NCI-H774 (cell line): Measurements from ENCODE around the gene BHLHE41.

Experiments used
- DNase-seq: peaks from one replicate; lab custom pipeline; 2025; lab: John Stamatoyannopoulos, UW

Gene BHLHE41

DNA sequence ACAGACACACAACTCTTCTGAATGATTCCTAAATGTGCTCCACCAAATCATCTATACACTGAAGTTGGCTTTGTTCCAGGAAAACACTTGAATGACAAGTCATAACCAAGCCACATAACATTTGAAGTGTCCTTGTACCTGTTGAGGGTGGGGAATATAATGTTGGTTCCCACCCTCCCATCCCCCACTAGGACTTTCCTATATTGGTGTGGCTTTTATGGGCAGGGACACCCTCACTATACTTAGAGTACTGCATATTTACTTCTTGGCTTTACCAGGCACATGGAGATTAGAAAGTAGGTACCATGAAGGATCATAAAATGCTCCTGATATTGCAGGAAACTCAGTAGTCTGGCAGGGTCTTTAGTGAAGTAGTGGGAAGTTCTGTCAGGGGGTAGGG is 9.7 kb upstream of the BHLHE41 start:
- no peak for DNase-seq

DNA sequence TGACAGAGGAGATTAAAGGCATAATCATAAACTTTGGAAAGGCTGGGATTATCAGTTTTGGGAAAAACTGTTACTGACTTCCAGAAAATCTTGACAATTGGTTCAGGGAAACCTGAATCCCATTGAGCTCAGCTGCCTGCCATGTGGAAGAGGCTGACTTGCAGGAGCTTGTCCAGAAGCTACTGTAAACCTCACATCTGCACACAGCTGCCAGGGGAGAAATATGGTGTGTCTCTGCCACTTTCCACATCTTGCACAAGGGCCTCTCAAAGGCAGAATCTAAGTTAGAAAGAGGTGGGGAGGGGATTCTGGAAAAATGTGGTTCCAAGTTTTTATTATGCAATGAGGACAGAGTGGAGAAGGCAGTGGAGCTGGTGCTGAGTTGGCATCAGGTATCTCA is 8.7 kb upstream of the BHLHE41 start:
- DNase-seq = no peak

DNA sequence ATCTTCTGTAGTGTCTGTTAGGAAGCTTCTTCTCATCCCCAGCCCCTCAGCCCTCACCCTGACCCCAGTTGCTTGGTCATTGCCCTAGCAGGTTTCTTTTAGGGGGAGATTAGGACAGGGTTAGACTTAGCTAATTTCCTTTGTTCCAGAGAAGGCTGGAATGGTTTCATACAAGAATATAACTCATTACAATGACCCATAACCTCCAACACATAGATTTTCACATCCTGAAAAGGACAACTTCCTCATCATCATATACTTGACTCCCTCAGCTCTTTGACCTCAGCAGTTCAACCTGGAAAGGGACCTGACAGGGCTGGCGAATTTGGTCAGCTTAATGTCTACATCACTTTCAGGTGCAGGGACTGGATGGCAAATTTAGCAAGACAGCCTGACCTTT is 8.0 kb upstream of the BHLHE41 start:
- no peak for DNase-seq

DNA sequence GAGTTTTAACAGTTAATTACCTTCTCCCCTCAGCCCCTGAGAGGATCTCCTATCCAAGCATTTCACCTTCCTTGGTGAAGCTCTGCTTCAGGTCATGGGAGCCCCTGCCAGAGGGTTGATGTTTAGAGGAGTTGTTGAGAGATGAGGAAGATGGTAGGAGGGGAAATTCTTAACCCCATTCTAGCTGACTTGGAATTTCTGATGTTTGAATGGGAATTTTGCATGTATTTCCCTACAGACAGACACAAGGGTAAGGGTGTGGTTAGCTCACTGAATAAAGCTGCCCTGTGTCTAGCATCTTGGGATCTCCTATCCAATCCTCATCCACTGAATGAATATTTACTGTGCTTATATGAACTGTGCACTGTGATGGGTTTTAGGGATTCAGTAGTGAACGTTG is 7.1 kb upstream of the BHLHE41 start:
- no peak for DNase-seq

DNA sequence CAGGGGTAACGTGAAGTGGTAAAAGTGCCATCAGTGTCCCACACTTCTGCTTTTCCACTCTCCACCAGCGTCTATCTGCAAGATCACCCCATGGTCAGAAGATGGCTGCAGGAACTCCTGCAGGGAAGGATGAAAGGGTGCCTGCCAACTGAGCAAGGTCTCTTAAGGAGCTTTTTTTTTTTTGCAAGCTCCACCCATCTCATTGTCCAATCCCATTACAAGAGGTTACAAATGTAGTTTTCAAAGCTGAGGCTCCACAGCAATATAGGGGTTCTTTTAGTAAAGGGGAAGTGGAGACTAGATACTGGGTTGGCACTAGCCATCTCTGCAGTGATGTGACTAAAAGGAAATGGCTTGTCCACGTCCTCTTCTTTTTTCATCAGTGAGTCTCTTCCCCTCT is 5.9 kb upstream of the BHLHE41 start:
- DNase-seq = no peak

DNA sequence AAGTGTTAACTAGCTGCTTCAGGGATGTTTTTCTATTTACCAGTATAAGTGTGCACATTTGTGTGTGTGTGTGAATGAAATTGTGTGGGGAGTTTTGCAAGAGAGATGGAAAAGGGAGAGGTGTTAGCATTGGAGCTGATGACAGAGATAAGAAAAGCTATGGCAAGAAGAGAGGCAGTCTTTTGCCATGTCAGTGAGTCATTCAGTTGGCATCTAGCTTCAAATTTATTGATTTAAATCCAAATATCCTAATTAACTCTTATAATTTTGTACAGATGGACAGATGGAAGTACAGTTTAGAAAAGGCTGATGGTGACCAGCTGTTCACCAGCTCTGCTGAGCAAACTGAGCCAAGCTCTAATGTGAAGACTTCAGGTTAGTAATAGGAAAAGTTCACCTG is 3.3 kb upstream of the BHLHE41 start:
- no peak for DNase-seq

DNA sequence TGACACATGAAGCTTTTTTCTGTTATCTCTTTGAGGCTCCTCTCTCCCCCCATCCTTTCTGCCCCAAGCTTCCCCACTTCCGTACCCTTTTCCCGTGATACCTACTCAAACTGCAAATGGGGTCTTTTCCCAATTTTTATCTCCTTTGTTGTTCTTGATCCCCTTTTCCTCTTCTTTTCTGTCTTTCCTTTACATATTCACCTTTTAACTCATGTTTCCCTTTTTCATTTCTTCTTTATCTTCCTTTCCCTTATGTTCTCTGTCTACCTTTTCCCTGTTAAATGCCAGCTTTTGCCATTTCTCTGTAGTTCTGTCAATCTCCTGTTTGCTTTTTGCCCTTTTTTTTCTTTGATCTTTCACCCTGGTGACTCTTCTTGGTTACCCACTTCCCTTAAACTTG is 2.6 kb upstream of the BHLHE41 start:
- DNase-seq = no peak

DNA sequence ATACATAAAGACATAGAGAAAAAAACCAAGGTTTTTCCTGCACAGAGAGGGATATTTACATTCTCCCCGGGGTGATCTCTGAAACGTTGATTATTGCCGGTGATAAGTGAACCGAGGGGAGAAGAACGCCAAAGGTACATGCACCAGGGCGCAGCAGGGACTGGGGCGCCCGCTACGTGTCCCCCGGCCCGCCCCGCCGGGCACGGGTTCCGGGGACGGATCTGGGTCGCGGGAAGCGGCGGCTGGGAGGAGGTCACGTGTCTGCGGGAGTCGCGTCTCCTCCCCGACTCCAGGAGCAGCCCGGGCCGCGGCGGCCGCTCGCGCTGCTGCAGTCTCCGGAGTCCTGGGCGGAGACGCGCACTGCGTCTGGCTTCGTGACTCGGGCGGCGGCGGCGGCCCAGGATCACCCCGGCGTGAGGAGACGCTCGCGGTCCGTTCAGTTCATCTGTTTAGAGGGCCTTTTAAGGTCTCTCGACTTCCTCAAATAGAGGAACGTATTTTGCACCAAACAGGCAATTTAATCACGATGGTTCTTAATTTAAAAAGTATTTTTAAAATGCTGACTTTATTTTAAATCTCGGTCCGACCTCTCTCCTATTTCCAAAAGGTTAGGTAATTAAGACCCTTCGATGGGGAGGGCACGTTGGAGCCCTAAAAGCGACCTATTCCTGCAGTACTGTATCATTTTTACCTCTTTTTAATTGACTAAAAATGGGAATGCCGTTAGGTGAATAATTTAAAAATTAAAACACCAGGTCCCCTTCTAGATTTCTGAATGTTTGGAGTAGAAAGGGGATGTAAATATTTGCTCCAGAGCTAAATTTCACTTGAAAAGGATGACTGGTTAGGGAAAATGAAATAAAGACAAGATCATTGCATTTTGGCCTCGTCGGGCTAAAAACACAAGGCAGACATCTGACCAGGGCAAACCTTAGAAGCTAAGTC is 1.8 kb upstream of the BHLHE41 start:
- peak; percentile 89 for DNase-seq

DNA sequence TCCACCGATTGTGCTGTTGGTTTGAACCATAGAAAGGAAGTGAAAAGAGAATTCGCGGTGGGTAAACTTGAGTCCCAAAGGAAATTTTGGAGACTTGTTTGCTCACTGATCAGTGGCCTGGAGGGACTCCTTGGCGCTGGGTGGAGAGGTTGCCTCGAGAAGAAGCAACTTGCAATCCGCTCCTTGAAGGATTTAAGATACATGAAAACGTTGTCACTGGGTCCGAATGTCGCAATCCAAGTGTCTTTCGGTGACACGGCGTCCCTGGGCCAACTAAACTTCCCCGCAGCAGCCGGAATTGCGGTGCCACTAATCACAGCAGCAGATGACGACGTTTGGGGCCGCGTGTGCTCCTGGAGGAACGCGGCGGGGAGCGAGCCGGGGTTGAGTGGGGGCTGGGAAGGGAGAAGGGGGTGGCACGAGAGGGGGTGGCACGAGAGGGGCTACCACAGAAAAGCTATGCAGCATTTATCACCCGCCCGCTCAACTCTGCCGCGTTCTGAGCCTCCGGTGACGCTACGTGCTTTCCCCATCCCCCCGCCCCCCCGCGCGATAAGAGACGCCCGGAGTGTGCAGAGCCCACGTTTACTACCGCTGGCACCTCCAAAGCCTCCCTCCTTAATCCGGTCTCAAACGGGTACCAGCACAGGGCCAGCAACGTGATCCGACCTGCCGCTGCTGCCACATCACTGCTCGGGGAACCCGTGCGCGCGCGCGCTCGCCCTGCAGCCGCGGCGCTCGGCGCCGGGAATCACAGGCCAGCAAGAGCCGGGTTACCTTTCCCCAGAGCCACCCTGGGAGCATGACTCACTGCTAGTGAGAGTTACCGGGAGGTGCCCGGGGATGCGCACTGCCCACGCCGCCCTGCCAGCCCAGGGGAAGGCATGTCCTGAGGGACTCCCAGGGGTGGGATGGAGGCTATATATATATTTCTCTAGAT is 833 bp upstream of the BHLHE41 start:
- DNase-seq = peak; percentile 79

DNA sequence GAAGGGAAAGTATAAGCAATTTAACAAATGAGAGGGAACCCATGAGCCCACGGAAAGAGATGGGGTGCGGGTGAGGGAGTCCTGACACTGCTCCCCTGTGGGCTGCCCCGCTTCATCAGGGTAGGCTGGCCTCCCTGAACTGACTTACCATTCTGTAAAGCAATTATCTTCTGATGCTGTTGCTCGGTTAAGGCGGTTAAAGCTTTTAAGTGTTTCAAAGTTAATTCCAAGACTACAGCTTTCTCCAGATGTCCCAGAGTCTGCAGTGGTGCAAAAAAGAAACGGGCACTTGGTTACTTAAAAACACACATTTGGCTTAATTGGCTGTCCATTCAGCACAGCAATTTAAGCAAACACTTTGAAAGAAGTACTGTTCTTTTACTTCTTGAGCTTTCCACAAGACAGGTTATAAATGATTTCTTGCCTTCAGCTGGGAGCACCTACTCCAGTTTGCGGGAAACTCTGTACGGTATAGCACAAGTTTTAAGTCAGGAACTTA is 1.3 kb downstream of the BHLHE41 start:
- DNase-seq = no peak

DNA sequence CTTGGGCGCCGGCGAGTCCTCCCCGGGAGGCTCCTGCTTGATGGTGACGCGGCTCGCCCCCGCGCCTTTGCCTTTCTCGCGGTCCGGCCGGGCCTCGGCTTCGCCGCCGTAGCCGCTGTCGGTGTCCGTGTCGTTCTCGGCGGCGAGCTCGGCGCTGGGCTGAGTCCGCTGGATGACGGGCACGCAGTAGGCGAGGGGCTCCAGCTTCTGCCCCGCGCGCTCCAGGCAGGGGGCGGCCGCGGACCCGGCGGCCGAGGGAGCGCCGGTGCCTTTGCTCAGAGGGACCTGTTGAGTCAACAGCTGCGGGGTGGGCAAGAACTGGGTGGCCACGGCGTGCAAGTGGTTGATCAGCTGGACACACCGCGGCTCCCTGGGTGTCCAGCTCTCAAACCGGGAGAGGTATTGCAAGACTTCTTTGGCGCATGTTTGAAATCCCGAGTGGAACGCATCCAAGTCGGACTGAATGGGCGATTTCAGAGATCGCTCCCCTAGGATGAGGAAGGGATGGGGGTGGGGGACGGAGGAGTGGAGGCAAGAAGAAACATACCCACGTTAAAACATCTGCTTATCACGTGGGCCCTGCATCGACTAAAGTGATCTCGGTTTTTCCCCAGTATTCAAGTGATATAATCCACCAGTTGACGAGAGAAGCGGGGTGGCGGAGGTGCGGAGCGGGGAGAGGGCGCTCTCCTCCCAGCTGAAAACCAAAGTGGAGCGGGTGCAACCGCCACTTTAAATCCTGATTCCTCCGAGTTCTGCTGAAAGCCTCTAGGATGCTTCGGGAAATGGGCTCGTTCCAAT is 2.0 kb downstream of the BHLHE41 start:
- peak; percentile 43 for DNase-seq

DNA sequence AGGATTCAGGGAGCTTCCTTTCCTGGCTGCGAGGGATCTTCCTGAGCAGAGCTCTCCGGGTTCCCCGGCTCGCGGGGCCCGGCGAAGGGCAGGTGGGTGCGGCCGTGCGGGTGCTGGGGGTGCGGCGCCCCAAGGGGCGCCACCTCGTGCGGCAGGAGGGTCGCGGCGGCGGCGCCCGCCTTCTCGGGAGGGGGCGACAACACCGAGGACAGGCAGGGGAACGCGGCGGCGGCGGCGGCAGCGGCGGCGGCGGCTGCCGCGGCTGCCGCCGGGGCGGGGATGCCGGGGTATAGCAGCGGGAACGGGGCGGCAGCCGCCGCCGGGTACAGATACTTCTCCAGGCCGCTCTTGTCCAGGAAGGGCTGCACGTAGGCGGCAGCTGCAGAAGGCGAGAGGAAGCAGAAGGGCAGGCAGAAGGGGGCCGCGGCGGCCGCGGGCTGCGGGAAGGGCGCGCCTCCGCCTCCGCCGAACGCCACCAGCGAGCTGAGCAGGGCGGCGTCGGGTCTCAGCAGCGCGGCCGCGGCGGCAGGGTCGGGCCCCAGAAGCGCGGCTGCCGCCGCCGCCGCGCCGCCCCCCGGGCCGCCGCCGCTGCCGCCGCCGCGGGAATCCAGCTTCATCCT is 2.7 kb downstream of the BHLHE41 start:
- DNase-seq = peak; percentile 36

DNA sequence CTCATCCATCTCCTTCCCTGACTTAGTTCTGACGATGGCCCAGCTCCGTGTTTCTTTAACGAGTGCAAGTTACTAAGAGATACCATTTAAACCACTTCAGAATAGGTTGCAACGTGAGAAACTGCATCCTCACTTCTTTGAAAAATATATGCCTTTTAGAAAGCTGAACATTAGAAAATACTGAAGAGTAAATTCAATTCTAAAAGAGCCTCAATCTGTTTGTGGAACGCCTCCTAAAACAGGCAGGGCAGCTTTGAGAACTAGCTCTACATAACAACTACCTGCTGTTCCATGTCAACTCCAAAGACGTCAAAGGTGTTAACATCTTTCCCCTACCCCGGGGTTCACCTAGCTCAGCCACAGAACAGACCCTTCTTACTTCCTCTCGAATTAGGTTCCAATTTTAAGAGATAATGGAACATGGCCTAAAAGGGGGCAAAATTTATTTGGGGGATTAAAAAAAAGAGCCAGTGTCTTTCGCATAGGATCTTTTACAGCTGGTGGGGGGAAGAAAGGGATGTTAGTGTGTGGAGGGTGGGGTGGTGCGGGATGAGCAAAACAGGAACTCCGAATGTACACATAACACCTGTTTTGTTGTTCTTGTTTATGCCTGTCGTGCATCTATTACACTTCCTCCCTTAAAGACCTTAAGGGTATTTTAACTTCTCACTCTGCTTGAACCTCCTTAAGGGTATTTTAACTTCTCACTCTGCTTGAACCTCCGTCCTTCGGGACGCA is 3.3 kb downstream of the BHLHE41 start:
- DNase-seq = no peak

DNA sequence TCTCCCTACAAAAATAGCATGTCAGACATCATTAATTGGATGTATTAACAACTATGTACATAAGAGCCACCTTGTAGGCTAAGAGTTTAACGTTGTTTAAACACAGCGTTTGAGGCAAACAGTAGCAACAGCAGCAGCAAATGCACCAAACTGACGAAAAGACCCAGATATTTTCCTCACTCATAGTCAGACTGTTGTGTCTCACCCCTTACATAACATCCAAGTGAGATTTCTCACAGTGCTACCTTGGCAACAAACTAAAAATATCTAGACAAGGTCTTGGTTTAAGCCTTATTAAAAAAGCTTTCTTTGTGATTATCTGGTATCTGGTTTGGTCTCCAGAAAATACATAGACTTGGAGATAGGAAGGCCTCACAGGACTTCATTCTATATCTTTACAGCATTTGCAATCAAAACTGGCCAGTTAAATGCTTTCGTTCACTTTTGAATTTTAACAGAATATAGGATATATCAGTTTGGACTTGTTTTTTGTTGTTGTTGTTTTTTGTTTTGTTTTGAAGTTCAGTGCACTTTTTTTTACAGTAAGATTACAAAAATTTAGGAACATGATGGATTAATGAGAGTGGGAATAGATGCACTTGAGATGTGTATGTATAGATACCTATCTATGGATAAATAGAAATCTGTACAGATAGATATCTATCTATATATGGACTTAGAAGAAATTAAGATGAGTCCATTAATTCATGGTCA is 4.1 kb downstream of the BHLHE41 start:
- no peak for DNase-seq

DNA sequence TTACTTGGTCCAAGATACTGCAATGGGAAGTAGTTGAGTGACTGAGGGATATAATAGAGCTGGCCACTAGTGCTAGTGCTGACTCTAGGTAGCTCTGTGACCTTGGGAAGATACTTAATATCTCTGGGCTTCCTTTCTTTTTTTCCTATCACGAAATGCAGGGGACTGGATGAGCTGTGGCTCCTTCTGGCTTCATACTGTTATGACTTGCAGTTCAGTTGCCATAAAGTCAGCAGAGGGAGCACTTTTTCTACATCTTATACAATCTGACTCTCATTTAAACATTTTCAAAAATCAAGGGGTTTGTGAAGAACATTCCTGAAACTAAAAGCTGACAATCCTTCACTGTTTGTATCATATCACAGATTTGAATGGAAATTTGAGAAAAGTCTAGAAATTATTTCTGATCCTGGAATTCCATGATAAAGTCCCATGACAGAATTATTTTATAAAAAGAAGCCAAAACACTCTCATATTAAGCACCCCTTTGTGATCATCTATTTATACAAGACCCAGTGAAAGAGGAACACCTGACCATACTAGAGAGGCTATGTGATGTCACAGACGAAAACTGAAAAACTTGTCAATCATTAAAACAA is 5.3 kb downstream of the BHLHE41 start:
- DNase-seq = peak; percentile 29

DNA sequence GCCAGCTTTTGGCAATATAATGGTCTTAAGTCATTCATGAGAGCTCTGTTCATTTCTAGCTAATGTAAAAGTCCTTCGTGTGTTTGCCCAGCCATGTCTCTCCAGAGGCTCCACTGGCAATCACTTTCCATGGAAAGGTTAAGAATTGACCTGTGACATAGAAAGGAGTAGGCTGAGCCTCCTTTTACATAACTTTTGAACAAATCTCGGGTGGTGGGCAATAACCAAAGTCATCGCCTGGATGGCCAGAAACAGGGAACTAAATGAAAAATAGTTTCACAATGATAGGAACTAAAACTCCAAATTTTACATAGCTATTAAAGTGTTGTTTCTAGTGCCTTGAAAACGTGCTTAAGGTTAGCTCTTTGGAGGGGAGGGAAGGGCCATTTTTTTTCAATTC is 6.5 kb downstream of the BHLHE41 start:
- DNase-seq = no peak

DNA sequence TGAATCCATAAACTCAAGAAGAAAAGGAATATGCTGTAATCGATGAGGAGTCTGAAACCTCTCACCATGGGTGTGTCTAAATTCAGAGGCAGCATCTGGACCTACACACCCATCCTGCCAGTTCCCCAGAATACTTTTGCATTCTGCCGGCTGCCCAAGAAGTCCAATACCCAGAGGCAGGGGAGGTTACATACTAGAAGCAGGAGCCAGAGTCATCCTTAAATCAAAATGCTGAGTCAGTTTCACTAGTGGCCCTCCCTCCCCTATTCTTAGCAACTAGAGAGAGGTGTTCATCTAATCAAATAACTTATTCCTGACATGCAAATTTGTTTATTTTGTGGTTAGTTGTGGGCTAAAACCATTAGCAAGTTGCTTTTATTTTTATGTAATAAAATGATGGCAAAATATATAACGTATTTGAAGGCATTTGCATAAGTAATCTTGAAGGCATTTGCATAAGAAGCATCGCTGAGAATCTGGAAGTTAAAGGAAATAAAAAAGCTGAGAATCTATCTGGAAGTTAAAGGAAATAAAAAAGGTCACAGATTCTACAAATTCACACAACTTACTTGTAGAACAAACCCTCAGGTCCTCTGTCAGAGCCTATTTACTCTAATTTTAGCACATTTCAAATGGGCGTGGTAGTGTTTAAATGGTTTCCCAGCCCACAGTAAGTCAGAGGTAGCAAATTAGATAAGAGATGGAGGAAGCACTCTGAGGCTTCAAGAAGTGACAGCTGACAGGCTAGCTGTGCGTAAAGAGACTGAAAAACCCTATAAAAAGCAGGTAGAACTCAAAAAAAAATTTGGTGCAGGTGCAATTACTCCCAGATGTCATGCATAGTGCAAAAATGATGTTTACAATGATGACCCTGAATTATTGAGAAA is 7.8 kb downstream of the BHLHE41 start:
- DNase-seq = no peak

DNA sequence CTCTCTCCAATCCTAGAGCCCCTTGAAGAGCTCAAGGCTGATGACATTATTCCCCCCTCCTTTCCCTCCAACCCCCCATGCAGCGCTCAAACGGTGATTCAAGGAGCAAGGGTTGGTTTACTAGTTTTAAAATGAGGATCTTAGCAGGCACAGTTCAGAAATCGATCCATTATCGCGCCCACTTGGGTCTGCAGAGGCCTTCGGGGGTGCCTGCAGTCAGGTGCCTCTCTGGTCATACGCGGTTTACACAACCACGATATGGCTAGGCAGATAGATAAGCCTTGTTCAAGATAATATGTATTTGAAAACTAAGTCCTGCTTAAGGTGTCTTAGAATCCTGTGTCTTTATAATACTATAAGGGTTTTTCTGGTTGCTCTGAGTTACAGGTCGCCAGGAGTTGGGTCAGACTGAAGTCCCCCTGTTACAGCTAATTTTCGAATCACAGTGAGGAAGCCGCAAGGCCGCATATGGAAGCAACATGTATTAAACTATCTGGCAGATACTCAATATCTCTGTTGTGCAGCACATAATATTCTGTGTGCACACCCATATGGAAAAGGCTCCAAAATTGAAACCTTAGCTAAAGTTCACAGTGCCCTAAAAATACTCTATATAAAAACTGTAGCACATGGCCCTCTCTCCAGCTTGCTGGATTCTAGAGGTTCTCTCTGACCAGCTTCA is 10.0 kb downstream of the BHLHE41 start:
- no peak for DNase-seq
